GM18868 (cell line): ENCODE measurements around the gene LONRF3.
"Not testable (repeated sequence)": the region's sequence is repeated elsewhere in the genome, so short reads cannot be mapped to it uniquely, and the experiment has no call there.

Experiments used
- ATAC-seq: cut with Tn5 transposase; IDR thresholded peaks from one replicate; pipeline ENCODE4 v1.9.1; 2021; ENCODE audit warnings: mild to moderate bottlenecking, moderate library complexity; ENCODE audit not compliant: unreplicated experiment

Gene LONRF3

GRCh38 chrX:118983513-118983912 lies 9.1 kb downstream of the LONRF3 start:
- no peak for ATAC-seq

- ATAC-seq, result no peak
These were observed 14.5 kb downstream of the LONRF3 start for GRCh38 chrX:118988911-118989310.

- no peak for ATAC-seq
These were observed 15.5 kb downstream of the LONRF3 start for GRCh38 chrX:118989886-118990285.

GRCh38 chrX:118990512-118991227 lies 16.3 kb downstream of the LONRF3 start:
- no peak for ATAC-seq

GRCh38 chrX:118992441-118993121 lies 18.2 kb downstream of the LONRF3 start:
- not testable (repeated sequence) for ATAC-seq

GRCh38 chrX:119003462-119003861 lies 29.0 kb downstream of the LONRF3 start:
- no peak for ATAC-seq

DNA sequence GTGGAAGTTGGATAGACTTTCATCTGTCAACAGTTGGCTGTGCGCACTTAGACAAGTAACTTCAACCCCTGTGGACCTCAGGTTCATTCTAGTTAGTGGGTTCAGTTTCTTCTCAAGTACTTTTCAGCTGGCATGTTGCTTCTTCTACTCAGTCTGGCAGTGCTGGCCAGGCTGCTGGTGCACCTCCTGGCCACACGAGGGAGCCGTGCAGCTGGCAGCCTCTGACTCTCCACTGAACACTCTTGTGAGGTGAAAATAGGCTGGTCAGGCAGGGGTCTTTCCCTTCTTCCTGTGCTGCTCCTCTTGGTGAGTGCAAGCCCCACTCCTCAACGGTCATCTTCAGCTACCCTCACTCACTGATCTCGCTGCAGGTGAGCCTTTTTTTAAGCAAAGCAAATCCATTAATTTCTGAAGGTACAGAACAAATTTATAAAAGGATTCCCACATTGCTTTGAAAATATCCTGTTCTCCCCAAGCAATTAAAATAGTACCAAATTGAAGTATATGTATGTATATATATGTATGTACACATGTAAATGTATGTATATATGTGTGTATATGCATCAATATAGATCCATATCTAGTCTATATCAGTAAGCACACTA lies 30.6 kb downstream of the LONRF3 start:
- ATAC-seq, result peak; percentile 90

DNA sequence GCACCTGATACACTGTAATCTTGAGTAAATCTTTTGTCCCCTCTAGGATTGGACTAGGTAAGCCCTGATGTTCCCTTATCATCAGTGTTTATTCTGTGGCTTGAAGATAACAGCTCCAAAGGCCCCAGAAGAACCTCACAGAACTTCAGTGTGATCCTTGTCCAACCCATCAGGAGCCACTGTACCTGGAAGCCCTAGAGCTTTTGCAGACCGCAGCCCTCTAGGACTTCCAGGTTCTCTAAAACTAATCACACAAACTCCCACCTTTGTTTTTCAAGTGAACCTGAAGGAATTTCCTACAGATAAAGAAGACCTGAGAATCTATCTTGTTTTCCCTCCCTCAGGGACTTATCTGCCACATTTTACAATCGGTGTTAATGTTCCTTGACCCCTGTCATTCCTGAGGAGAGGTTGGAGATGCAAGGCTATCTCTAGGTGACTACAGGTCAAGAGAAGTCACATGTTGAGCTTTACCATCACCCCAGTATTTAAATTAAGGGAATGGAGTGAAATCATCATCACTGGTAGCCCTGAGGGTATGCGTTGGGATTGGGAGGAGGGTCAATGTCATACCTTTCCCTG lies 32.9 kb downstream of the LONRF3 start:
- ATAC-seq, result no peak

- ATAC-seq, result peak; percentile 45
These were observed 33.8 kb downstream of the LONRF3 start for GRCh38 chrX:119008110-119008744.

GRCh38 chrX:119009071-119009470 lies 34.7 kb downstream of the LONRF3 start:
- no peak for ATAC-seq

- ATAC-seq, result no peak
These were observed 36.1 kb downstream of the LONRF3 start for GRCh38 chrX:119010491-119010890.

DNA sequence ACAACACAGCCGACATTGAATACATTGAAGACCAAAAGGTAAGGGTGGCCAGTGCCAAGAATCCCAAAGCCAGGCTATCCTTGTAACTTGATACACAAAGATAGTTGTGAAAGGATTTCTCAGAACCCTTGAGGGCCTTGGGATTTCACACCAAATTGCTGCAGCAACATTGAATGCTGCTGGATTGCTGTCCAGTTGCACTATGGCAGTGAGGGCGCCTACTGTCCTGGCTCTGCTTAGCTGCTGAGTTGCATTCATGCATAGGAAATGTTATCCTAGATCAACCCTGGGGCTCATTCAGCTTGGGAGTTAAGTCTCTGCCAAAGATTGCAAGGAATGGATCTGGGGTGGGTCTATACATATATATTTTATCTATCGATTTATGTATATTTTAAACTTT lies 38.7 kb downstream of the LONRF3 start:
- ATAC-seq, result no peak

GRCh38 chrX:119015407-119016237 lies 41.2 kb downstream of the LONRF3 start:
- ATAC-seq, result peak; percentile 94

- no peak for ATAC-seq
These were observed 42.7 kb downstream of the LONRF3 start for GRCh38 chrX:119017077-119017476.

GRCh38 chrX:119025900-119026299 lies 51.5 kb downstream of the LONRF3 start:
- ATAC-seq, result no peak

DNA sequence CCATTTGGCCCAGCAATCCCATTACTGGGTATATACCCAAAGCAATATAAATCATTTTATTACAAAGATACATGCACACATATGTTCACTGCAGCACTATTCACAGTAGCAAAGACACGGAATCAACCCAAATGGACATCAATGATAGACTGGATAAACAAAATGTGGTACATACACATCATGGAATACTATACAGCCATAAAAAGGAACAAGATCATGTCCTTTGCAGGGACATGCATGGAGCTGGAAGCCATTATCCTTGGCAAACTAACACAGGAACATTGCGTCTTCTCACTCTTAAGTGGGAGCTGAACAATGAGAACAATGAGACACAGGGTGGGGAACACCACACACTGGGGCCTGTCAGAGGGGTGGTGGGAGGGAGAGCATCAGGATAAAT lies 51.9 kb downstream of the LONRF3 start:
- not testable (repeated sequence) for ATAC-seq

GRCh38 chrX:119027960-119028732 lies 53.7 kb downstream of the LONRF3 start:
- not testable (repeated sequence) for ATAC-seq

DNA sequence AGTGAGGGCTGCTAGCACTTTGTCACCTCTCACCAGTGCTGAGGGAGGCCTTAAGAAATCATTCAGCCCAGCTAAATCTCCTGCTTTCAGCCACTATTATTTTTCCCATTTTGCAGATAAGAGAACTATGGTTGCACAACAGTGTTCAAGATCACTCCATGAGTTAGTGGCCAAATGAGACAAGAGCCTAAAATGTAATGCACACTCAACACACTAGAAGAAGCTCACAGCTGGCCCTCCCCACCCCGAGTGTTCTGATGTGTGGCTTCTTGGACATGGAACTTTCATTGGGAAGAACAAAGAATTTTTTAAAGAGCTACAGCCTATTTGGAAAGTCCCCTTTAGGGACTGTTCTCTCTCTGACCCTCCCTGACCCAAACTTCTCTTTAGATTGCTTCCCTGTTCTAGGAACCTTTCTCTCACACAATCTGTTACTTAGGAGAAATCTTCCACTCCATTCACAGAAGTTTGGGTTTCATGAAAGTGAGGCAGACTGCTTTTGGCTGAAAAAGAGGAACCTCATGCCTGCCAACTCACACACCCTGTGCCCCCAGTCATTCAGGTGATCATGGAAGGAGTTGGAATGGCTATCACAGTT lies 54.4 kb downstream of the LONRF3 start:
- no peak for ATAC-seq

- ATAC-seq, result not testable (repeated sequence)
These were observed 55.2 kb downstream of the LONRF3 start for GRCh38 chrX:119029656-119030055.
